GM21737 (cell line): ENCODE measurements around the gene CWC25.

Experiments
- ATAC-seq: cut with Tn5 transposase; IDR thresholded peaks from one replicate; pipeline ENCODE4 v1.9.1; 2021; ENCODE audit warnings: mild to moderate bottlenecking, moderate library complexity; ENCODE audit not compliant: unreplicated experiment

CWC25 gene

DNA sequence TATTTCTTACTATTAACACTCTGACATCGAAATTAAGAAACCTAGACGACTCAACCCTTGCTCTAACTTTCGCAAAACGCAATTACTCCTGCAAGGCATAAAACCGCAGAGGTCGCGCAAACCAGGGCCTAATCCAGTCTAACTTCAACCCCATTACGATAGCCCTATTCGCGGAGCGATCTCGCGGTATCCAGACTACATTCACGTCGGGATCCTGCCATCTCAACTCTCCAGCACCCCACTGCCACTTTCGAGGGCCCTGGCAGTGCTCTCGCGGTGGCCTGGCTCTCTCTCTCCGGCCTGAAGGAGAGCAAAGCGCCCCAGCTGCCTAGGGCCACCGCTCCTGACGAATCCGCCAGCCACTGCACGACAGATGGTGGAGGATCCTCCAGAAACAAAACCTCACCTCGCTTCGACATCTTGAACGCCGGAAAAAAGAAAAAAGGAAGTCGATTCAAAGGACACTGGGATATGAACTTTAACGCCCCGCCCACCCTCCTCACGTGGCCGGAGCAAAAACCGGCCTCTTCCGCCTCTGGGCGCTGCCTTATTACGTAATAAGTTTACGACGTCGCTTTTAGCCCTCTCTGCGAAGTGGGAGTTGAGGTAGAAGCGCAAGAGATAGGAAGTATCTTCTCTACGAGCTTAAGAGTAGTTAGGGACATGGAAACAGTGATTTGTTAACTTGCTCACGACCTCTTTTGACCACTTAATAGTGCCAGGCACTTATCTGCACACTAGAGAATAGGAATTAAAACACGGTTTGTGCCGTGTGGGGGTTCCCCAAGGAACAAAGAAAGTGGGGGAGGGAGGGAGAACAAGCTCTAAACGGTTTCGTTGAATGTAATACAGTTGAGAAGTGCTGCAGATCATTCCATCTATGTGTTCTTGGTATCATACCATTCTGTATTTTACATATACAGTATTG, 28.4 kb upstream of the CWC25 start, which contains the start of gene RPL23:
TSS of gene RPL23 (minus strand) at position 430 of the 928 bp plus-strand sequence. CDS start at position 419, 11 bp downstream.
- ATAC-seq: peak; percentile 87

GRCh38 chr17:38852771-38853291, 27.7 kb upstream of the CWC25 start:
- ATAC-seq: no peak

- ATAC-seq: no peak
These were observed 26.3 kb upstream of the CWC25 start for GRCh38 chr17:38851434-38851833.

GRCh38 chr17:38850374-38850773, 25.3 kb upstream of the CWC25 start:
- ATAC-seq: no peak

DNA sequence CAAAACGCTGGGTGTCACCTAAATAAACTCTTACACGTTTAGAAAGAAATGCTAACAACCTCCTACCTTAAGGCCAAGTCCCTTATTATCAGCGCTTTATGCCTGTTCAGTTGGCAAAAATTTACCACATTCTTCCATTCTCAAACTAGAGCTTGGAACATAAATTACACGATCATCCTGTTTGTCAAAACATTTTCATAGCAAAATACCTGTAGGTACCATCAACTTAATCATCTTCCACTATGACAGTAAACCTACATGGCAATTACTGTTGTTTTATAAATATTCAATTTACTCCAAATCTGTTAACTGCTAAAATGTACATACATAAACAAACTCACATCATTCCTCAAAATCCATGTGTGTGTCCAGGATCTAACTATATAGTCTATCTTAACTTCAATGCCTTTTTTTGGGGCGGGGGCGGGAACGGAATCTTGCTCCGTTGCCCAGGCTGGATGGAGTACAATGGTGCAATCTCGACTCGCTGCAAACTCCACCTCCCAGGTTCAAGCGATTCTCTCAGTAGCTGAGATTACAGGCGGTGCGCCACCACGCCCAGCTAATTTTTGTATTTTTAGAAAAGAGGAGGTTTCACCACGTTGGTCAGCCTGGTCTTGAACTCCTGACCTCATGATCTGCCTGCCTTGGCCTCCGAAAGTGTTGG, 24.0 kb upstream of the CWC25 start:
- no peak for ATAC-seq

GRCh38 chr17:38848557-38848891, 23.4 kb upstream of the CWC25 start:
- no peak for ATAC-seq

DNA sequence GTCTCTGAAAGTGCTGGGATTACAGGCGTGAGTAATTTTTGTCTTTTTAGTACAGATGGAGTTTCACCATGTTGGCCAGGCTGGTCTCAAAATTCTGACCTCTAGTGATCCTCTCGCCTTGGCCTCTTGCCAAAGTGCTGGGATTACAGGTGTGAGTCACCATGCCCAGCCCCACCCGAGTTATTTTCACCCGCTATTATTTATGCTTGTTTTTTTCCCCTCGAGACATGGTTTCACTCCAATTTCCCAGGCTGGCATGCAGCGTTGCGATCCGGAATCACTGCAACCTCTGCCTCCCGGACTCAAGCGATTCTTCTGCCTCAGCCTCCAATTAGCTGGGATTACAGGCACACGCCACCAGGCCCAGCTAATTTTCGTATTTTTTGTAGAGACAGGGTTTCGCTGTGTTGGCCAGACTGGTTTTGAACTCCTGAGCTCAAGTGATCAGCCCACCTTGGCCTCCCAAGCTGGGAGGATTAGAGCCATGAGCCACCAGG, 19.2 kb upstream of the CWC25 start:
- ATAC-seq: no peak

- no peak for ATAC-seq
These were observed 684 bp upstream of the CWC25 start for GRCh38 chr17:38825762-38826247.

DNA sequence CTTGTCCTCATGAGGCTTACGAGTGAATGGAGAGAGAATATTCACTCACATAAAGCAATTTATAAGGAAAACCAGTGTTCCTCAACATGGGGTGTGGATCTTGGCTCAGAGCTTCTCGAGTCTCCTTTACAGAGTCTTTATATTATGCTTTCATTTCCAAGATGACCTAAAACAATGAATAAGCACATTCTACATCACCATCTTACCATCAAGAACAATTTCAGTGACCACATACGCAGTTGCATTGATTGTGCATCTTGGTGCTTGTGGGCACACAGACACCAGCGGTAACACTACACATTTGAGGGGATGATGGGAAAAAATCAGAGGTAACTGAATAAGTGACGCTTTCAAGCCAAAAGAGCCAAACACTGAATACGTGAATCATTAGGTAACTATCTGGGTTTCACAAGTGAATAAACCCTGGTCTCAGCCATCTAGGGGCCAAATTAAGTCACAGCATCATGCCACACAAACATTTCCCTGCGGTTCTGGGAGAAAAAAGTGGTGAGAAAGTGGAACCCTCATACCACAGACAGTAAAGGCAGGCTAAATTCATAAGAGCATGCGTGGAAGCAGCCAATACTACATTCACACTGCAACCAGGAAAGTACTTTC, 9.4 kb downstream of the CWC25 start:
- no peak for ATAC-seq

DNA sequence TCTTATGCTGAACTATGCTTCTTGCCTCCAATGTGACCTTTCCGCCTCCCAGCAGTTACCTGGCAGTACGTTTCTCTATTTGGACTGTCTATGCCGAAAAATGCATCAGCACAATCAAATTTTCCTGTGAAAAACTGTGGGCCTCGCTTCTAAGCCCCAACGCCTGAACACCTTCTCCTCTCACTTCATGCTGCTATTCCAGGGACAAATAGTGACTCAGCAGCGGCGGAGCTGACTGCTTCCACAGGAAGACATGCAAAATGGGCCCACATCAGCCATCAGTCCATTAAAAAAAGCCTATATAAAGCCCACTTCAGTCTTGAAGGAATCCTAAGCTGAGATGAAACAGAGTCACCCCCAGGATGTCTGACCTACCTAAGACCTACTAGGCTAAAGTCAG, 15.3 kb downstream of the CWC25 start:
- ATAC-seq: no peak

DNA sequence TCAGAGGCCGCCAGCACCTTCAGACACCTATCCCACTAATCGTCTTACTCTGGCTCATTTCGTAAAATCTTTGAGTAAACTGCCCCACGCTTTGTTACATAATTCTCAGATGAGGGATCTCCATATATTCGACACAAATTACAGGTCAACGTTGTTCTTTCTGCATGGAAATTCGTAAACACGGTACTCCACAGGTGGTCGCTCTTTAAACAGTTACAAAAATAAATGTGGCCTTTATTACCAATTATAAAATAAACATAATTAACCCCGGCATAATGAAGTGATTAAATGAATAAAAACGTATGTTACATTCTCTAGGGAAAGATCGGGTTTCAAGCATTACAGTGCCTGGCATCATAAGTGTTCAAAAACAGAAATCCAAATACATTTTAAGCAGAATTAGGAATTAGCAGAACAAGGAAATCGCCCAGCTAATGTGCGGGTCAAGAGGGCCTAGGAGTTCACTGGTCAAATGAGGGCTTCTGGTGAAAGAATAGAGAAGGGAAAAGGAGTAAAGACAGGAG, 24.8 kb downstream of the CWC25 start:
- ATAC-seq: no peak

GRCh38 chr17:38799501-38800236, 25.5 kb downstream of the CWC25 start, which contains the start of gene PIP4K2B:
TSS of gene PIP4K2B (minus strand) at chr17:38799556. CDS start at chr17:38799424, 132 bp downstream.
- ATAC-seq: peak; percentile 71

DNA sequence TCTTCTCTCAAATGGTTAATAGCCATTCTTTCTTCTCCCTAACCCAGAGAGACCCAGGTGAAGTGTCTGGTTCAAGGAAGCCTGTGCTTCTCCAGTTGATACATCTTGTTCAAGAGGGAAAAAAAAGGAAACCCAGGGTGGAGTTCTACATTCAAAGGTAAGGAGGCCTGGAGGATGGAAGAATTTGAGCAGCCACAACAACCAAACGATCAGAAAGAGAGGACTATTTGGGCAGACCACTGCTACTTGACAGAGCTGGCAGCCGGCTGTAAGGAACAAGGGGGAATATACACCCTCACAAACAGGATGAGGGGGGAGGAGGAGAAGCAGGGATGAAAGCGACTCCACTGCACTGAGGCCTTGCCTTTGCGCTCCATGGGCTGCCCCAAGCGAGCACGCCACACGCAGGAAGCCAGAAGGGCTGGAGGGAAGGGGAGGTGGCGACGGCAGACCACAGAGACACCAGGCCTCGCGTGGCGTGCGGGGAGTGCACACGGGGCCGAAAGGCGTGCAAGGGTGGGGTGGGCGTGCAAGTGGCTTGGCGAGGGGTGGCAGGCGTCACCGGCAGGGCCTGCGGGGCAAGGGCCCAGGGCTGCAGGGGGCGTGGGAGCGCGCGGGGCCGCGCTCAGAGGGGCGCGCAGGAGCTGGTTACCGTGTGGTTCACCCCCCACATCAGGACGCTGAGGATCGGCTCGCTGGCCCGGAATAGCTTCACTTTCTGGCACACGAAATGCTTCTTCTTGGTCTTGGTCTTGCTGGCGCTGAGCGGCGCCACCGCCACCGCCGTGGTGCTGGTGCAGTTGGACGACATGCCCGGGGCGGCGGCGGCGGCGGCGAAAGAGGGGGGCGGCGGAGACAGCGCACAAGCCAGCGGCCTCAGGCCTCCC, 26.3 kb downstream of the CWC25 start:
- ATAC-seq: peak; percentile 13

GRCh38 chr17:38797828-38798227, 27.3 kb downstream of the CWC25 start:
- no peak for ATAC-seq

- no peak for ATAC-seq
These were observed 28.0 kb downstream of the CWC25 start for GRCh38 chr17:38797158-38797490.

GRCh38 chr17:38796451-38797157, 28.5 kb downstream of the CWC25 start:
- ATAC-seq: no peak

DNA sequence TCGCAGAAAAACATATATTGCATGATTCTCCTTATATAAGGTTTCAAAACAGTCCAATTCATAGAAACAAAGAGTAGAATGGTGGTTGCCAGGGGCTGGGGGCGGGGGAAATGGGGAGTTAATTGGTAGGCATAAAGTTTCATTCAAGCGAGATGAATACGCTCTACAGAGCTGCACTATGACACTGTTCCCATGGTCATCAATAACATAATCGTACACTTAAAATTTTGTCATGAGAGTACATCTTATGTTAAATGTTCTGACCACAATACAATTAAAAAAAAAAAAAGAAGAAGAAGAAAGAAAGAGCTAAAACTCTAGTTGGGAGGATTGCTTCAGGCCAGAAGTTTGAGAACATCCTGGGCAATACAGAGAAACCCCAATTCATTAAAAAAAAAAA, 30.9 kb downstream of the CWC25 start:
- no peak for ATAC-seq

DNA sequence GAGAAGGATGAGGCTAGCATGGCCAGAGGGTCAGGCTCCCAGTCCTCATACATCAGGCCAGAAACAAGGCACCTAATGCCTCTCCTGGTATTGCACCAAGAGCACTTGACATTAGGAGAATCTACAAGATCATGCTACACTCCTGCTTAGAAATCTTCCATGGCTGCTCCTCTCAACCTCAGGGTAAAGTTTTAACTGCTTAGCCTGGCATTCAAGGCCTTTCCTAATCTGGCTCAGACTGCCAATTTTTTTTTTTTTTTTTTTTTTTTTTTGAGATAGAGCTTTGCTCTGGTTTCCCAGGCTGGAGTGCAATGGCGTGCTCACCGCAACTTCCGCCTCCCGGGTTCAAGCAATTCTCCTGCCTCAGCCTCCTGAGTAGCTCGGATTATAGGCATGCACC, 34.0 kb downstream of the CWC25 start:
- no peak for ATAC-seq
